GM19463 (cell line): ENCODE measurements around the gene CHD5.
"Not testable (repeated sequence)": the region's sequence is repeated elsewhere in the genome, so short reads cannot be mapped to it uniquely, and the experiment has no call there.

Experiments used
- ATAC-seq: cut with Tn5 transposase; IDR thresholded peaks from one replicate; pipeline ENCODE4 v1.9.1; 2021; ENCODE audit warnings: mild to moderate bottlenecking, moderate library complexity; ENCODE audit not compliant: unreplicated experiment

The CHD5 gene

DNA sequence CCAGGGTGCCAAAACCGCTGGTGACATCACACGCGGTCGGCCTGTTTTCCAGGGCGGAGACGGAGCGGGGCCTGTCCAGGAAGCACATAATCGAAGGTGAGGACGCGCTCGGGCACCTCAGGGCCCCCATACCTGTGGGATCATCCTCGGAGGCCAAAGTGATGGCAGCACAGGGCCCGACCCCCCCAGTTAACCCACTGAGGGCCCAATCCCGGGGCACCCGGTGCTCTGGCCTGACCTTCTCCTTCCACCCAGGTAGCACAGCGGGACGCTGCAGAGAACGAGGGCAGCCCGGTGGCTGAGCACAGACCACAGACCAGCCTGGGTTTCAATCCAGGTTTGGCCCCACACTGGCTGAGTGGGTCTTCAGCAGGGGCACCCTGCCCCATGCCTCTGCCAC is 91.2 kb downstream of the CHD5 start:
- no peak for ATAC-seq

GRCh38 chr1:6087958-6088357 is 92.2 kb downstream of the CHD5 start:
- no peak for ATAC-seq

GRCh38 chr1:6087377-6087772 is 92.7 kb downstream of the CHD5 start:
- ATAC-seq = no peak

DNA sequence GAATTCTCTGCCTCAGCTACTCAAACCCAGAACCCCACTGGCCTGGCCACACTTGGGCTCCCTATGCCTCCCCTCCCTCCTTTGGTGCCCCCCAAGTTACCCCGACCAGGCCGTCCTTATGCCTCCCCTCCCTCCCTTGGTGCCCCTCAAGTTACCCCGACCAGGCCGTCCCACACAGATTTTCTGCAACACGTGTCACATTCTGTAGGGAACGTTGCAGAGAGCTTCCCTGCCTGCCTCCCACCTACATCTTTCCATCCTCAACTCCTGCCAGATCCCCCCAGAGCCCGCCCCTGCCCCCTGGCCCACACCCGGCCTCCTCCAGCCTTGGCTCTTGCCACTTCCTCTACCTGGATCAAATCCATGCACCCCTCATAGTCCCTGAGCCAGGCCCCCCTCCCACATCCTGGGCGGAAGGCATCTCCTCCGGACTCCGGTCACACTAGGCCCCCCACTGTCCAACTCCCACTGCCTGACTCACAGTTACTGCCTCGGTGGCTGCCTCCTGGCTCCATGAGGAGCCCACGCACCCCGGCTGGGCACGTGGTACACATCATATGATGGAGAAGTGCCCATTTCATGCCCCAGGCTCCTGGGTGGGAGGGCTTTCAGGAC is 93.3 kb downstream of the CHD5 start:
- ATAC-seq = no peak

GRCh38 chr1:6086358-6086757 is 93.8 kb downstream of the CHD5 start:
- ATAC-seq = no peak

- ATAC-seq = no peak
These were observed 94.5 kb downstream of the CHD5 start for GRCh38 chr1:6085666-6086065.

- ATAC-seq = no peak
These were observed 95.2 kb downstream of the CHD5 start for GRCh38 chr1:6084781-6085495.

DNA sequence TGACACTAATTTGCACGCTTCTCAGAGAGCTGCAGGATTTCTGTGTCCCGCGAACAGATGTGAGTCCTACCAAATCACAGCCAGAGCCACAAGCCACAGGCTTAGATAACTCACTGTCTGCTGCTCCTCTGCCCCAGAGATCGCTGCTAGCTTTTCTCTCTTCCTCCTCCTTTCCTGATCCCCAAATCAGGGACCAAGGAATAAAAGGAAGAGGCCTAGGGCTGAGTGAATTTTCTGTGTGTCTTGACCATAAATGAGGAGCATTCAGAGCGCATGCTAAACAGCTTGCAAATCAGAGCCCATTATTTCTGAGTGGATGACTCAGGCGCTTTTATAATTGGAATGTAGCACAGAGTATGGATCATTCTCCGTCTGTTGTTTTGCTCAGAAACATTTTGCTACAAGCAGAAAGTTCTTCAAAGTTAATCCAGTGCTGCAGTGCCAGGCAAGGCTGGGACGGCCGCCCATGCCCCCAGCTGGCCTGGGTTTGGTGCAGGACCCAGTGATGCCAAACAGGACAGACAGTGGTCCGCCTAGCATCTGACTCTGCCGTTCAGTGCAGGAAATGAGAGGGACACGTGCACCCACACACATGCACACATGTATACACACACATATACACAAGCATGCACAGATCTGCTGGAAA is 96.2 kb downstream of the CHD5 start:
- ATAC-seq = no peak

GRCh38 chr1:6083385-6083784 is 96.7 kb downstream of the CHD5 start:
- no peak for ATAC-seq

DNA sequence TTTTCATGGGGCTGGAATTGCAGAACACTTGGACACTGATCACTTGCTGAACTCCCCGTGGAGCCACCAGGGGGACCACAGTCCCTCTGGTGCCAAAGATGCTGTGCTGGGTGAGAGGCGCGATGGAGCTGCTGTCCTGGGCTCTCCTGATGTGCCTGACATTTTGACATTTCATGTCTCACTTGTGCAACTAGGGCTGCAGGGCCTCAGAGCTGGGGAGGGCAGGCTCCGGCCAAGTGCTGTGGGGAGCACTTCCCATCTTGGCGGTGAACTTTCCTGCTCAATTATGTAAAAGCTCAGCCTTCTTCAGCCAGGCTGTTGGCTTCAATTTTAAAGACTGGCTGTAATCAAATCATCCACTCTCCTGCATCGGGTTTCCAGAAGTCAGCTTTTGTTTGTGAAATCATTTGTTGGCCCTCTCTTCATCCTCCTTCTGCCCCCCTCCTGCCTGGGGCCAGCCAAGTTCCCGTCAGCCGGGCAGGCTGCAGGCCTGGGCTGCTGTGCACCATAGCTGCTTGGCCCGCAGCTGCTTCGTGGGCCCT is 97.6 kb downstream of the CHD5 start:
- no peak for ATAC-seq

- no peak for ATAC-seq
These were observed 98.2 kb downstream of the CHD5 start for GRCh38 chr1:6081901-6082300.

DNA sequence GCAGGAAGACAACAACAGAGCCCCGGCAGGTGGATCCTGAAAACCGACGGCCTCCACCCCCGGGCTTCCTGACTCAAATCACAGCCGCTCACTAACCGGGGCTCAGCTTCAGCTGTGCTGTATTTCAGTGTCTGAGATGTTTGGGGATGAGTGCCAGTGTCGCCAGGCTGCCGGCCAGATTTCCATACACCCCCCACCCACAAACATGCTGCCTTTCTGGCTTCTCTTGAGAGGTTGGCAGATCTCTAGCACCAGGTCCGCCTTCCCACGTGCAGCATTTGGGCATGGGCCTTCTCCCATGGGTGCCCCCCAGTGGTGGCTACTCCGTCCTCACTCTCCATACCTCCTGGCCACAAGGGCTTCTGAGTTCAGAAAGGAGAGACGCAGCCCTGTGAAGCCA is 99.7 kb downstream of the CHD5 start:
- ATAC-seq = no peak

- ATAC-seq = no peak
These were observed 102.2 kb downstream of the CHD5 start for GRCh38 chr1:6077919-6078318.

GRCh38 chr1:6077506-6077905 is 102.6 kb downstream of the CHD5 start:
- no peak for ATAC-seq

DNA sequence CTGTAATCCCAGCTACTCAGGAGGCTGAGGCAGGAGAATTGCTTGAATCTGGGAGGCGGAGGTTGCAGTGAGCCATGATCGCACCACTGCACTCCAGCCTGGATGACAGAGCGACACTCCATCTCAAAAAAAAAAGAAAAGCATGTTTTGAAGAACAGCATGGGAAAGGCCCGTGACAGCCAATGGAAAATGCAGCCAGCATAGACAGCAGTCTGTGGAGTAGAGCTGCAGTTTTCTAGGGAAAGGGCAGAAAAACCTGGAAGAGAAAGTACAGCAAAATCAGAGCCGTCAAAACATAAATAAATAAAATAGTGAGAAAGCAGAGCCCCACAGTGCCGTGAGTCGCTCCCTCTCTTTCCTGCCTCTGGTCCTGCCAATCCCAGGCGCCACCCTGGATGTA is 103.1 kb downstream of the CHD5 start:
- not testable (repeated sequence) for ATAC-seq

GRCh38 chr1:6075748-6076147 is 104.4 kb downstream of the CHD5 start:
- no peak for ATAC-seq

DNA sequence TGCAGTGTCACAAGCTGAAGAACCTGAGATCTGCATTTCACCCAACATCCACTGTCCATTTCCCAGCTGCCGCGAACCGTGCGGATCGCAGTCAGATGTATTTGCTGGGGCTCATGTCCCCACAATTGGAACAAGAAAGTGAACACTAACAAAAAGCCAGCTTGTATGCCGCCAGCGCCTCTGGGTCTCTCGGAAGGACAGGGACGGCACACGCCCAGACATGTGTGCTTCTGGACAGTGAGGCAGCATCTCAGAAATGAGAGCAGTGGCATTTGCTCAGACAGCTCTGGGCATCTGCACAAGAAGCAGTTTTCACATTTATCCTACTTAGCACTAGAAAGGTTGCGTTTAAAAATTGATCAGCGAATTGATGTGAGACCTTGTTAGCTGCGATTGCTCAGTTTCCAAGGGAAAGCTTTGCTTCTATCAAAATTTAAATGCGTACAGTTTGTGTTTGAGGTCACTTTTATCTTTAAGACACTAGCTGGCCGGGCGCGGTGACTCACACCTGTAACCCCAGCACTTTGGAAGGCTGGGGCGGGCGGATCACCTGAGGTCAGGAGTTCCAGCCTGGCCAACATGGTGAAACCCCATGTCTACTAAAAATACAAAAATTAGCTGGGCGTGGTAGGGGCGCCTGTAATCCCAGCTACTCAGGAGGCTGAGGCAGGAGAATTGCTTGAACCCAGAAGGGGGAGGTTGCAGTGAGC is 105.8 kb downstream of the CHD5 start:
- no peak for ATAC-seq

DNA sequence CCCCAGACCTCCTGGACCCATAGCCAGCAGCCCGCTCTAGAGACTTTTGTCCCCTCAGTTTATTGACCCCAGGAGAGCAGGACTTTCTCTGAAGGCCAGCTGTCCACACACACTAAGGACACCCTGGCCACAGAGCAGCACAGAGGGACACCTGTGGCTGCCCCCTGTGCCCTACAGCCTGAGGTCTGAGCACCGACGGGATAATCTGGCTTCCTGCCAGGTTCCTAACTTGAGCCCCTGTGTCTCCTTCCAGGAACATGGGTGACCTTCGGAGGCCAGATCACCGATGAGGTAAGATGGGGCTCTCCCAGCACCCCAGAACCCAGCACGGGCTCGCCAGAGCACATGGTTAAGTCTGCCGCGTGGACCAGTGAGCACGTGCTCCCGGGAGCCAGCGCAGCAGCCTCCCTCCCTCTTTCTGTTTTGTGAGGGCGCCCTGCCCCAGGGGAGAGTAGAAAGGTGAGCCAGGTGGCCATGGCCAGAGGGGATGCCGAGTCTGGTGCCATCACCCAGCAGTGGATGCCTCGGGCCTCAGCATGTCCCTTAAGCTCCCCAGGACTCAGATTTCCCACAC is 106.6 kb downstream of the CHD5 start:
- ATAC-seq = no peak

DNA sequence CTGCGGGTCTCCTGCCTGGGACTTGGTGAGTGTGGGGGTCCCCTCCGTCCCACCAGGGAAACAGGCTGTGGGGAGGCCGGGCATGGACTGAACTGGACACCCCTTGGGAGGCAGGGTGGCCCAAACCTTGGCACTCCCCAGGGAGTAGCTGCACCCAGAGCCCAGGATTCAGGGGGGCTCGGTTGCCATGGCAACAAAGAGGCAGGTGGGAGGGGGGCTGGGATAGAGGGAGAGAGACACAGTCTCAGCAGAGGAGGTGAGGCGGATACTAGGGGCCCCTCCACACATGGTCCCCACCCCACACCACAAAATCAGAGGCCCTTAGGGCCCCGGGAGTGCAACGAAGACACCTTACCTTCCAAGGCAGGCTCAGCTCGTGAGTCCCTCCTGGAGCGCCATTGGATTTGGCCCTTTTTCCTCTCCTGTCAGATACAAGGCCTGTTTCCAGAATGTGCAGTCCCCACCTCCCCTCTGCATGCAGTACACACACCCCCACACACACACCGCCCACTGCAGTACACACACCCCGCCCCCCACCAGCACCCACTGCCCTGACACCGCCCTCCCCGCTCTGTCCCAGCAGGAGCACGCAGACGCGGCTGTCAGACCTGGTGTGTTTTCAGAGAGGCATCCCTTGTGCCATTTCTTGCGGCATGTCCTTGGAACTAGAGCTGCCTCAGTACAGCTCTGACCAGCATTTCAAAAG is 107.2 kb downstream of the CHD5 start:
- no peak for ATAC-seq

DNA sequence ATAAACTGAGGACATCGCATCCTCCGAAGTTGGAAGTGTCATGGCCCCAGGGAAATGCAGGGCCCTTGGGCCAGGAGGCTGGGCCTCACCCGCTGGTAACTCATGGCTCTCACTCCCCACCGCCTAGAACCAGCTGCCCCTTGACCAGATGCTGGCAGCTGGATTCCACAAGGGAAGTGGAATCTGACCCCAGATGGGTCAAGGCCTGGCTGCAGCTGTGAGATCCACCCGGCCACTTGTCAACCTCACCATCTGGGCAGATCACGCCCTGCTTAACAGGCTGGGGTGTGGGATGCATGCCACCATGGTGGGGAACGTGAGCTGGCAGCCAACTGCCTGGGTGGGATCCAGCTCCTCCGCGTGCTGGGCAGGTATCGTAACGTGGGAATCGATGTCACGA is 108.9 kb downstream of the CHD5 start:
- no peak for ATAC-seq
